ENCODE data around the gene RUVBL2.

RUVBL2 gene

GRCh38 chr19:48964205-48965039 is 29.3 kb upstream of the RUVBL2 start:
- DNase-seq, result peak; percentile 42

- DNase-seq, result peak; percentile 93
Observed at GRCh38 chr19:48965040-48965805, 28.5 kb upstream of the RUVBL2 start, which contains the start of gene FTL. Gene FTL (plus strand): TSS chr19:48965309. CDS start chr19:48965508, 199 bp downstream.

- DNase-seq, result peak; percentile 83
Observed at GRCh38 chr19:48965806-48966540, 27.7 kb upstream of the RUVBL2 start.

GRCh38 chr19:48966541-48967345 is 26.9 kb upstream of the RUVBL2 start:
- DNase-seq, result peak; percentile 30

- DNase-seq, result no peak
Observed at GRCh38 chr19:48967346-48968178, 26.1 kb upstream of the RUVBL2 start.

GRCh38 chr19:48968179-48968661 is 25.5 kb upstream of the RUVBL2 start:
- DNase-seq, result peak; percentile 9

GRCh38 chr19:48968813-48969218 is 24.9 kb upstream of the RUVBL2 start:
- DNase-seq, result no peak

GRCh38 chr19:48969276-48970138 is 24.2 kb upstream of the RUVBL2 start:
- peak; percentile 16 for DNase-seq

- no peak for DNase-seq
Observed at GRCh38 chr19:48970139-48970766, 23.4 kb upstream of the RUVBL2 start.

GRCh38 chr19:48970923-48971395 is 22.7 kb upstream of the RUVBL2 start:
- DNase-seq, result peak; percentile 64

- peak; percentile 60 for DNase-seq
Observed at GRCh38 chr19:48975947-48976847, 17.5 kb upstream of the RUVBL2 start.

- no peak for DNase-seq
Observed at GRCh38 chr19:48977061-48977460, 16.6 kb upstream of the RUVBL2 start.

GRCh38 chr19:48982280-48982679 is 11.4 kb upstream of the RUVBL2 start:
- DNase-seq, result no peak

- no peak for DNase-seq
Observed at GRCh38 chr19:48985711-48986110, 8.0 kb upstream of the RUVBL2 start.

- DNase-seq, result no peak
Observed at GRCh38 chr19:48986211-48986610, 7.5 kb upstream of the RUVBL2 start.

- DNase-seq, result no peak
Observed at GRCh38 chr19:48987323-48987722, 6.4 kb upstream of the RUVBL2 start.

GRCh38 chr19:48988286-48988685 is 5.4 kb upstream of the RUVBL2 start:
- no peak for DNase-seq

GRCh38 chr19:48988860-48989259 is 4.8 kb upstream of the RUVBL2 start:
- no peak for DNase-seq
